CD4-positive, alpha-beta T cell treated with Interleukin-15 for 4 hours (primary cell): ENCODE data around the gene ITGBL1.

Experiments used
- DNase-seq: peaks from one replicate; pipeline ENCODE4 v3.0.0-alpha.2; 2020; ENCODE audit warnings: low spot score

Gene ITGBL1

DNA sequence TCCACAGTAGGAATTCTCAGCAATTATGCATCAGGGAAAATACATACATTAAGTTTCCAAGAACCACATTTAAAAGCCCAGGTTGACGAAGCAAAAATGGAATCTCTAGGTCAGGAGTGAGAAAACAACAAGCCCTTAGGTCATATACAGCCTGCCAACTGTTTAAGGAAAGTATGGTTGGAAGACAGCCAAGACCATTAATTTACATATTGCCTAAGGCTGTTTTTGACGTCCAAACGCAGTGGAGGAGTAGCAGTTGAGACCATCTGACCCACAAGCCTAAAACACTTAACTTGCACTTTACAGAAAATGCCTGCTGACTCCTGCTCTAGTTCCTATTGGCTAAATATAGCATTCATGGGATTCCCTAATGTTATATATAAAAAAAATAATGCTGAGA, 299.0 kb downstream of the ITGBL1 start:
- no peak for DNase-seq

DNA sequence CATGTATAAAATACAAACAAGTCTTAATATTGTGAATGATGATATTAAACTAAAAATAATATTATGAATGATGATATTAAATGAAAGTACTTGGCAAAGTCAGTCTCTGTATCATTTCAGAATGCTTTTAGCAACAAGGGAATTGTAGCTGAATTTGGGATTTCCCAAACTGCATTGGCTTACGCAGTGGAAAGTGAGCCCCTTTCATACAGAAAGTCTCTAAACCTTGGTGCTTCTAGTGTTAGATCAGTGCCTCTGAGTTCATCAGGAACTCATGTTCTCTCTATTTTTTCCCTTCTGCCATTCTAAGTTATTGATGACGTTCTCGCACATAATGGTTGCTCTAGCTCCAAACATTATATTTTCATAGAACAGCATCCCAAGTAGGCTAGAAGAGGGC, 300.0 kb downstream of the ITGBL1 start:
- DNase-seq = no peak

DNA sequence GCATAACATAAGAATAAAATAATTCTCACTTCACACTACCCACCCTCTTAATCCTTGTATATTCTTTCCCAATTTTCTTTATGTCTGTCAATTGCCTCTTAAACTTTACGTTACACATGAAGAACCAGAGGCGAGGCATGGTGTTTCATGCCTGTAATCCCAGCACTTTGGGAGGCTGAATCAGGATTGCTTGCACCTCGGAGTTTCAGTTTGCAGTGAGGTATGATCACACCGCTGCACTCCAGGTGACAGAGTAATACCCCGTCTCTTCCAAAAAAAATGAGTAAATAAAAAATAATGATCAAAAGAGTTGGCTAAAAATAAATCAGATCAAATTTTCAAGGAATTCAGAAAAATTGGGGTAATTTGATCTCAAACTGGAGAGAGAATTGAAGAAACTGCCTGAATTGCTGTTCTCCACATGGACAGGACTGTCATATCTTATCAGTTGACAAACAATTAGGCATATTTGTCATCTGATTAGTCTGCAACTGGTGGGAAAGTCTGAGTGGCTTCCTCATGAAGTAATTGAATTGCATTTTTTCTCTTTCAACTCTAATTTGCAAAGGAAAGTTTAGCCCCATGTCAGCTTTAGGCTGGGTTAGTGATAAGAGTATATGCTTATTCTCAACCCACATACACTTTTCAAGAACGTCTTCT, 302.9 kb downstream of the ITGBL1 start:
- DNase-seq = no peak

DNA sequence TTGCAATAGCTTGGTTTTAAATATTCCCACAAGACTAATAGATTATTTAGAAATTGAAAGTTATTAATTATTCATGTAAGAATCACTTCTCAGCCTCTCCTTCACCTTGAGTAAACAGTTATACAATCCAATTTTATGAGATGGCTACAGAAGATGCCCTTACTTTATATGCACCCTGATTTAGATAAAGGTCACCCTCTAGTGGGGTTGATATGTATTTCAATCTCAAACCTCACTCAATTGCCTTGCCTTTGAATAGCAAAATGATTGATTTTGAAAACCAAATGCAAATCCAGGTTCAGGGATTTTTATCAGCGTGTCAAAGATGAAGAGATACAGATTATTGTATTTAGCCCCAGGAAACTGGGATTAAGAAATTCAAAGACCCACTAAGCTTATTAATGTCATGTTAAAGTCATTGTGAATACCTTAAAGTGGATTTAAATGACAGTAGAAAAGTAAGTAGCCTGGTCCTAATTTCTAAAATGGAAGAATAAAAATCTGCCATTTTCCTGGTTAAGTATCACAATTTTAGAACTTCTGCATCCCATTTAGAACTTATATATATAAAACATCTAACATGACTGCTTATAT, 305.1 kb downstream of the ITGBL1 start:
- DNase-seq = peak; percentile 26

DNA sequence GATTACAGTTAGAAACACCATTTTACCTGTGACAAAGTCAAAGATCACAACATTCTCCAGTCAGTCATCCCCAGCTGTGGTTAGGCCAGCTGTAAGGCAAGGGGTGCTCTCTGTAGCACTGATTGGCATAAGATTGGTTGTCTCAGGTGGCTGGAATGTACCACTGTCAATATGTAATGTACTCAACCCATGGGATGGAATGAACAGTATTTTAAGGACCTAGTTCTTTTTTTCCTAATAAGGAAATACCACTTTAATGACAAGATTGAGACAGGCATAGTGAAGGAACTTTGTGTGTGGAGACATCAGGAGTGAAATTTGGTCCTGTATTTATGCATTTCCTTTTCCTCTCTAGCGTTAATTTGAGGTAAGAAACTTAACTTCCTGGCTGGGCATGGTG, 310.7 kb downstream of the ITGBL1 start:
- DNase-seq = no peak
